KMS-11 (cell line): ENCODE data around the gene GRK2.

Source experiments
- H2AFZ ChIP-seq: fragments of 200-600 bp; sonication (generic); 2 replicates; pipeline ENCODE4 v1.6.1; 2016; ENCODE audit warnings: antibody characterized with exemption, mixed run types, low read depth
- H3K27ac ChIP-seq: fragments of 200-600 bp; sonication (generic); 2 replicates; pipeline ENCODE4 v1.6.1; 2016; ENCODE audit warnings: mild to moderate bottlenecking, mixed run types
- H3K27me3 ChIP-seq: fragments of 200-600 bp; sonication (generic); 2 replicates; pipeline ENCODE4 v1.6.1; 2017; ENCODE audit warnings: mild to moderate bottlenecking, low read depth, mixed run types, moderate library complexity; ENCODE audit not compliant: insufficient read depth
- H3K36me3 ChIP-seq: fragments of 200-600 bp; sonication (generic); 2 replicates; pipeline ENCODE4 v1.6.1; 2017; ENCODE audit warnings: mild to moderate bottlenecking, mixed run types; ENCODE audit not compliant: insufficient read depth
- H3K4me1 ChIP-seq: fragments of 200-600 bp; sonication (generic); 2 replicates; pipeline ENCODE4 v1.6.1; 2016; ENCODE audit warnings: mild to moderate bottlenecking, low read depth, mixed run types; ENCODE audit not compliant: poor library complexity, severe bottlenecking
- H3K4me2 ChIP-seq: fragments of 200-600 bp; sonication (generic); 2 replicates; pipeline ENCODE4 v1.7.0; 2016; ENCODE audit warnings: mild to moderate bottlenecking, mixed run types
- H3K4me3 ChIP-seq: fragments of 200-600 bp; sonication (generic); IDR thresholded peaks from 2 replicates; pipeline ENCODE4 v1.6.1; 2017; ENCODE audit warnings: low read depth, low read length, mixed read lengths; ENCODE audit not compliant: insufficient read depth
- H3K79me2 ChIP-seq: fragments of 200-600 bp; sonication (generic); 2 replicates; pipeline ENCODE4 v1.6.1; 2016; ENCODE audit warnings: low read depth, mixed run types; ENCODE audit not compliant: insufficient read depth
- H3K9ac ChIP-seq: fragments of 200-600 bp; sonication (generic); 2 replicates; pipeline ENCODE4 v1.6.1; 2016; ENCODE audit warnings: mild to moderate bottlenecking, mixed run types
- H4K20me1 ChIP-seq: fragments of 200-600 bp; sonication (generic); 2 replicates; pipeline ENCODE4 v1.6.1; 2016; ENCODE audit warnings: mild to moderate bottlenecking, mixed run types; ENCODE audit not compliant: insufficient read depth
- TF ChIP-seq, protein P1 (sequence below): fragments of 200-600 bp; sonication (generic); conservative IDR thresholded peaks from 2 replicates; pipeline ENCODE4 v1.6.1; 2017; ENCODE audit warnings: low read depth, mild to moderate bottlenecking, antibody characterized with exemption, low read length, moderate library complexity, mixed read lengths

The GRK2 gene

DNA sequence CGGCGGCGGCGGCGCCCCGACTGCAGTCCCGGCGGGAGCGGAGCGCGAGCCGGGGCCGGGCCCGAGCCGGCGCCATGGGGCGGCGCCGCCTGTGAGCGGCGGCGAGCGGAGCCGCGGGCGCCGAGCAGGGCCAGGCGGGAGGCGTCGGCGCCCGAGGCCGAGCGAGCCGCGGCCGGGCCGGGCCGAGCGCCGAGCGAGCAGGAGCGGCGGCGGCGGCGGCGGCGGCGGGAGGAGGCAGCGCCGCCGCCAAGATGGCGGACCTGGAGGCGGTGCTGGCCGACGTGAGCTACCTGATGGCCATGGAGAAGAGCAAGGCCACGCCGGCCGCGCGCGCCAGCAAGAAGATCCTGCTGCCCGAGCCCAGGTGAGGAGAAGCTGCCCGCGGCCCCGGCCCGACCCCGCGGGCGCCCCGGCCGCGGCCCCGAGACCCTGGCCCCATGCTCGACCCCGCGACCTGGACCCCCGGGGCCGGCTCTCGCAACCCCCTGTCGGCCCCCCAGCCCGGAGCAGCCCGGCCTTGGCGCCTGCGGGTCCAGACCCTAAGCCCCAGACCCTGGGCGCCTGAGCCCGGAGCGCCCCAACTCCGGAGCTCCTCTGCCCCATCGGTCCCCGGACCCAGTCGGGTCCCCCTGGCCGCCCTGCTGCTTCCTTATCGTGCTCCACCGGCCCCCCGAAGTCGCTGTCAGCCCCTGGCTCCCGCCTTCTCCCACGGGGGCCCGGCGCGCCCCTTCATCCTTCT lies at the start of gene GRK2:
Gene GRK2 (plus strand): TSS at position 25 of the 739 bp plus-strand sequence. CDS start 227 bp downstream, at position 252.
- H3K4me3 ChIP-seq = no peak within 1 kb of the TSS
- H3K4me2 ChIP-seq = peak within 1 kb of the TSS; percentile 78
- peaks cover 50% of the 10 kb centered on the region for H3K79me2 ChIP-seq
- H4K20me1 ChIP-seq = no peaks in the 10 kb centered on the region
- no peaks in the 10 kb centered on the region for H3K27me3 ChIP-seq
- H3K4me1 ChIP-seq = peaks cover 34% of the 10 kb centered on the region
- 0 out of 2 replicates have a peak, but pooled peaks cover 4% of the 10 kb centered on the region for H3K36me3 ChIP-seq
- H3K27ac ChIP-seq = peak within 1 kb of the TSS; percentile 40
- peak within 1 kb of the TSS; percentile 74; the same call in 1 of the 2 replicates for H3K9ac ChIP-seq
- TF ChIP-seq, protein P1, sequence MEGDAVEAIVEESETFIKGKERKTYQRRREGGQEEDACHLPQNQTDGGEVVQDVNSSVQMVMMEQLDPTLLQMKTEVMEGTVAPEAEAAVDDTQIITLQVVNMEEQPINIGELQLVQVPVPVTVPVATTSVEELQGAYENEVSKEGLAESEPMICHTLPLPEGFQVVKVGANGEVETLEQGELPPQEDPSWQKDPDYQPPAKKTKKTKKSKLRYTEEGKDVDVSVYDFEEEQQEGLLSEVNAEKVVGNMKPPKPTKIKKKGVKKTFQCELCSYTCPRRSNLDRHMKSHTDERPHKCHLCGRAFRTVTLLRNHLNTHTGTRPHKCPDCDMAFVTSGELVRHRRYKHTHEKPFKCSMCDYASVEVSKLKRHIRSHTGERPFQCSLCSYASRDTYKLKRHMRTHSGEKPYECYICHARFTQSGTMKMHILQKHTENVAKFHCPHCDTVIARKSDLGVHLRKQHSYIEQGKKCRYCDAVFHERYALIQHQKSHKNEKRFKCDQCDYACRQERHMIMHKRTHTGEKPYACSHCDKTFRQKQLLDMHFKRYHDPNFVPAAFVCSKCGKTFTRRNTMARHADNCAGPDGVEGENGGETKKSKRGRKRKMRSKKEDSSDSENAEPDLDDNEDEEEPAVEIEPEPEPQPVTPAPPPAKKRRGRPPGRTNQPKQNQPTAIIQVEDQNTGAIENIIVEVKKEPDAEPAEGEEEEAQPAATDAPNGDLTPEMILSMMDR = no peak
- H2AFZ ChIP-seq = peak within 1 kb of the TSS; percentile 43

GRCh38 chr11:67227726-67228125 lies 38.5 kb upstream of the GRK2 start:
- Histone ChIP-seq H3K79me2 (no peaks in the 10 kb centered on the region), H3K27ac (no peak overlapping the region), H2AFZ (no peak overlapping the region), H3K9ac (no peak overlapping the region), H4K20me1 (no peaks in the 10 kb centered on the region), H3K36me3 (peaks cover 9% of the 10 kb centered on the region; the same call in 1 of the 2 replicates), H3K4me2 (no peak overlapping the region), H3K4me1 (peaks cover 14% of the 10 kb centered on the region), H3K27me3 (no peaks in the 10 kb centered on the region), H3K4me3 (no peak overlapping the region)
- TF ChIP-seq, protein P1 = no peak

GRCh38 chr11:67230406-67230805 lies 35.9 kb upstream of the GRK2 start:
- H3K4me2 ChIP-seq = no peak overlapping the region
- no peaks in the 10 kb centered on the region; the same call in 1 of the 2 replicates for H3K79me2 ChIP-seq
- TF ChIP-seq, protein P1 = no peak
- no peaks in the 10 kb centered on the region for H4K20me1 ChIP-seq
- H3K4me3 ChIP-seq = no peak overlapping the region
- H2AFZ ChIP-seq = no peak overlapping the region
- no peaks in the 10 kb centered on the region for H3K27me3 ChIP-seq
- H3K27ac ChIP-seq = no peak overlapping the region
- peaks cover 9% of the 10 kb centered on the region; the same call in 1 of the 2 replicates for H3K36me3 ChIP-seq
- peaks cover 29% of the 10 kb centered on the region for H3K4me1 ChIP-seq
- H3K9ac ChIP-seq = no peak overlapping the region

- Histone ChIP-seq H3K9ac (no peak overlapping the region), H4K20me1 (no peaks in the 10 kb centered on the region)
Measured at GRCh38 chr11:67230886-67231285, 35.4 kb upstream of the GRK2 start.

More at GRCh38 chr11:67230886-67231285, 35.4 kb upstream of the GRK2 start:
- Histone ChIP-seq H3K4me3 (no peak overlapping the region), H3K27ac (no peak overlapping the region), H3K27me3 (no peaks in the 10 kb centered on the region), H3K4me2 (no peak overlapping the region), H2AFZ (no peak overlapping the region), H3K79me2 (no peaks in the 10 kb centered on the region; the same call in 1 of the 2 replicates), H3K36me3 (peaks cover 9% of the 10 kb centered on the region; the same call in 1 of the 2 replicates), H3K4me1 (peaks cover 32% of the 10 kb centered on the region)
- TF ChIP-seq, protein P1 = no peak
